ENCODE data around the gene GARIN5B.

Gene GARIN5B

DNA sequence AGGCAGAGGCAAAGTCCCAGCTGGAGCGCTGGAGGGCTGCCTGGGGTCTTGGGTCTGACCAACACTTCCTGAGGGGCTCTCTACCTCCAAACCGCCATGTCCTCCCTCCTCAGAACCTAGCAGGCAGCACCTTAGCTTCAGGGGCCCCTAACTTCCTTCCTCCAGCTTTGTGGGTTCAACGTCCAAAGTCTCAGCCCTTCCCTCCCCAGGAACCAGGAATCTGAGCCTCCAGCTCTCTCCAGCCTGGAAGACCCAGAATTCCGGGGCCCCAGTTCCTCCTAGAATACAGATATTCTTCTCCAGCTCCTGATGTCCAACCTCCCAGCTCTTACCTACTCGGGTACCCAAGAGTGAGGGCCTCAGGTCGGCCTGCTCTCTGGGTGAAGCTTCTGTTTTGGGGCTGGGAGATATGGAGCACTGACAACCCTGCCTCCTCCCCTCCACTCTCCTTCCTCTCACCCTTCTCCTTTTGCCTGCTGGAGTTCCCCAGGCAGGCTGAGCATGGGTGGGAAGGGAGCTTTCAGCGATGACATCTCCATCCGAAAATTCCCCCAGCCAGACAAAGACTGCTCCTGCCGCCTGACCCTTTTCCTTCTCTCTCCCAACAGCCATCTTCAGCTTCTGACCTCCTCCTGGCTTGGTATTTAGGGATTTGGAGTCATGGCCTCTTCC lies 41.5 kb downstream of the GARIN5B start:
- no peak for DNase-seq (ENCODE audit: low spot score)
- no peak overlapping the region for H3K27ac Mint-ChIP-seq
- H3K4me3 Mint-ChIP-seq, result no peak overlapping the region
- peaks cover 7% of the 10 kb centered on the region for H3K27me3 Mint-ChIP-seq (ENCODE audit: low read depth)
- no peaks in the 10 kb centered on the region for H3K36me3 Mint-ChIP-seq (ENCODE audit: low read depth)
- H3K4me1 Mint-ChIP-seq (ENCODE audit: low read depth), result peaks cover 10% of the 10 kb centered on the region
- H3K9me3 Mint-ChIP-seq, result no peaks in the 10 kb centered on the region

DNA sequence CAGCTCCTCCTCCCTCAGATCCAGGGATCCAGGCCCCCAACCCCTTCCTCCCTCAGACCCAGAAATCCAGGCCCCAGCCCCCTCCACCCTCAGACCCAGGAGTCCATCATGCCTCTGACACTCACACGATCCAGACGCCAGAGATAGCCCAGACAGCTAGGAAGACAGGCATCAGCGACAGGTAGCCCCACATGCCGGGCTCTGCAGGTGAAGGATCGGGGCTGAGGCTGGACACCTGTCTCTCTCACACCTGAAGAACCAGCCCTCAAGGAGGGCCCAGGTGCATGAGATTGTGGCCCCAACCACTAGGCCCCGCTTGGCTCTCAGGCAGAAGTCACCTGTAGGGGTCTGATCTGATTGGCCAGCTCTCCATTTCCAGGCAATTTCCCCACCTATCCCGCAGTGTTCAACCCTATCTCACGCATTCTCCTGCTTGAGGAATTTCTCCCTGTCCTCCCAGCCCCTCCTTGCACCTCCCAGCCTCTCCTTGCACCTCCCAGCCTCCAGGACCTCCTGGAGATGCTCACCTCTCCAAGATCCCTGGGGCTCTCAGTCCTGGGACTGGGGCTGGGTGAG lies 42.1 kb downstream of the GARIN5B start:
- Mint-ChIP-seq H3K27me3 (ENCODE audit: low read depth) (peaks cover 7% of the 10 kb centered on the region), H3K36me3 (ENCODE audit: low read depth) (no peaks in the 10 kb centered on the region), H3K4me1 (ENCODE audit: low read depth) (peaks cover 10% of the 10 kb centered on the region), H3K9me3 (no peaks in the 10 kb centered on the region), H3K4me3 (no peak overlapping the region), H3K27ac (no peak overlapping the region)
- no peak for DNase-seq (ENCODE audit: low spot score)

DNA sequence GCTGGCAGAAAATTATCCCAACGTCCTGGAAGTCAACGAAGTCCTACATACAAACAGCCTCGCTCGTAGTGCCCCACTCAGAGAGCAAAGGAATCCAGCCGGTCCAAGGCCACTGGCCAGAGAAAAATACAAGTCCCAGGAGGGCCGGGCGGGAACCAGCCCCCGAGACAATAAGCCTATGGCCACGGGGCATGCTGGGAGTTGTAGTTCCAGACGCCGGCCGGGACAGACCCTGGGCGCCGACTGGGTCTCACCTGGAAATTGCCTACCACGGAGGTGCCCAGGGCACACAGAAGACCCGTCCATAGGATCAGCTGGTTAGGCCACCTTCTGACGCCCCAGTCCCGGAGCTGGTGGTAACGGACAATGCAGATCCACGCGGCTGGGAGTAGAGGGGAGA lies 43.3 kb downstream of the GARIN5B start:
- Mint-ChIP-seq H3K27me3 (ENCODE audit: low read depth) (peaks cover 7% of the 10 kb centered on the region), H3K4me3 (no peak overlapping the region), H3K36me3 (ENCODE audit: low read depth) (no peaks in the 10 kb centered on the region), H3K4me1 (ENCODE audit: low read depth) (peaks cover 6% of the 10 kb centered on the region), H3K9me3 (no peaks in the 10 kb centered on the region), H3K27ac (no peak overlapping the region)
- no peak for DNase-seq (ENCODE audit: low spot score)

DNA sequence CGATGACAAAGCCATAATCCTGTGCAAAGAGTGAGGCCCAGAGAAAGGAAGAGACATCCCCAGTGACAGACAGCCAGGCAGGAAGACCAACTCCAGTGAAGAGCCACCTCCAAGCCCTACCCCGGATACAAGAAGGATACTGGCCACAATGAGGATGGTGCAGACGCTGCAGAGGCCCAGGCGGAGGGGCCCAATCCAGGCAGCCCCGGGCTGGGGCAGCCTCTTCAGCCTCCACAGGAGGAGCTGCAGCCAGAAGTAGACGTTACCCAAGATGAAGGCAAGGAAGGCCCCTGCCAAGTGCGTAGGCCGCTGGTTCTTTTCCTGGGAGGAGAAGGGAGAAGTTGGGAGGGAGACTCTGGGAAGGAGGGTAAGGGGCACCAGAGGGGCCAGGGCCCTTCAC lies 46.4 kb downstream of the GARIN5B start:
- Mint-ChIP-seq H3K36me3 (ENCODE audit: low read depth) (no peaks in the 10 kb centered on the region), H3K27me3 (ENCODE audit: low read depth) (no peaks in the 10 kb centered on the region), H3K9me3 (no peaks in the 10 kb centered on the region), H3K27ac (no peak overlapping the region), H3K4me3 (no peak overlapping the region), H3K4me1 (ENCODE audit: low read depth) (peaks cover 3% of the 10 kb centered on the region)
- no peak for DNase-seq (ENCODE audit: low spot score)

DNA sequence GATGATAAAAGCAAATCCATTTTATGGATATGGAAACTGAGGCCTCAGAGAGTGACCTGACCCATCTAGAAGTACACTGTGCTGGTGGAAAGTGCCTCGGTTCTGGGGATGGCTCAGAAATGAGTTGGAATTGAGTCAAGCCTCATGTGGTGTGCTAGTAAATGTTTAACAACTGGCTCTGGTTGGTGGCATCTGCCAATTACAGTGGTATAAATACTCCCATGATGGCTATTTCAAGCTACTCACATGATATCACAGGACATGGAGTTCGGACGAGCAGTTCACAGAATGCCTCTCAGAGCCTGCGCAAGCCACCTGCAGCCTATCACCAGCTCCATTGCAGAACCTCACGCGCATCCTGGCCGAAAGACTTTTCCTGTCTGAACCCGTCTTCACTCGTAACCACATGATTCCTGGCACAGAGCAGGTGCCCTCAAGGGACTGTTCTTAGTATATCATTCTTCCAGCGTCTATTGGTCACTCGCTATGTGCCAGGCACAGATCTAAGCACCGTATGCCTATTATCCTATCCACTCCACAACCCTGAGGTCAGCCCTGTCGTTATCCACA lies 47.0 kb downstream of the GARIN5B start:
- no peak overlapping the region for H3K4me3 Mint-ChIP-seq
- no peaks in the 10 kb centered on the region for H3K9me3 Mint-ChIP-seq
- H3K27me3 Mint-ChIP-seq (ENCODE audit: low read depth), result no peaks in the 10 kb centered on the region

DNA sequence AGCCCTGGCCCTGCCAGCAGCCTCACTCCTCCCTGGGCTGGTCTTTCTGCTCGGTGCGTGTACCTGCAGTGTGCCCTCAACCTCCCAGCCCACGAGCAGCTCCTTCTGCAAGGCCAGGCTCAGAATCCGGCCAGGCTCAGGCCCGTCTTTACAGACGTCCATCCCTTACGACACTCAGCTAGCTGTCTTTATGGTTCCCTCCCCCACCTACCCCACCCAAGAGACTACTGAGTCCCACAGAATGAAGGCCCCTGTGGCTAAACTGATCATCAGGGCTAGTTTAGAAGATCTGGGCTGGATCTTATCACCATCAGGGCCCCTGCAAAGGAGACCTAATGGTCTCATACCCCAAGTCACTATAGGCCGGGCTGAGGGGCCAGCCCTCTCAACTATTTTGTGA lies 48.7 kb downstream of the GARIN5B start:
- DNase-seq (ENCODE audit: low spot score), result no peak
- no peak overlapping the region for H3K27ac Mint-ChIP-seq

More for the DNA sequence above, 47.0 kb downstream of the GARIN5B start:
- peaks cover under 1% of the 10 kb centered on the region for H3K4me1 Mint-ChIP-seq (ENCODE audit: low read depth)
- H3K27ac Mint-ChIP-seq, result no peak overlapping the region
- DNase-seq (ENCODE audit: low spot score), result no peak
- no peaks in the 10 kb centered on the region for H3K36me3 Mint-ChIP-seq (ENCODE audit: low read depth)

DNA sequence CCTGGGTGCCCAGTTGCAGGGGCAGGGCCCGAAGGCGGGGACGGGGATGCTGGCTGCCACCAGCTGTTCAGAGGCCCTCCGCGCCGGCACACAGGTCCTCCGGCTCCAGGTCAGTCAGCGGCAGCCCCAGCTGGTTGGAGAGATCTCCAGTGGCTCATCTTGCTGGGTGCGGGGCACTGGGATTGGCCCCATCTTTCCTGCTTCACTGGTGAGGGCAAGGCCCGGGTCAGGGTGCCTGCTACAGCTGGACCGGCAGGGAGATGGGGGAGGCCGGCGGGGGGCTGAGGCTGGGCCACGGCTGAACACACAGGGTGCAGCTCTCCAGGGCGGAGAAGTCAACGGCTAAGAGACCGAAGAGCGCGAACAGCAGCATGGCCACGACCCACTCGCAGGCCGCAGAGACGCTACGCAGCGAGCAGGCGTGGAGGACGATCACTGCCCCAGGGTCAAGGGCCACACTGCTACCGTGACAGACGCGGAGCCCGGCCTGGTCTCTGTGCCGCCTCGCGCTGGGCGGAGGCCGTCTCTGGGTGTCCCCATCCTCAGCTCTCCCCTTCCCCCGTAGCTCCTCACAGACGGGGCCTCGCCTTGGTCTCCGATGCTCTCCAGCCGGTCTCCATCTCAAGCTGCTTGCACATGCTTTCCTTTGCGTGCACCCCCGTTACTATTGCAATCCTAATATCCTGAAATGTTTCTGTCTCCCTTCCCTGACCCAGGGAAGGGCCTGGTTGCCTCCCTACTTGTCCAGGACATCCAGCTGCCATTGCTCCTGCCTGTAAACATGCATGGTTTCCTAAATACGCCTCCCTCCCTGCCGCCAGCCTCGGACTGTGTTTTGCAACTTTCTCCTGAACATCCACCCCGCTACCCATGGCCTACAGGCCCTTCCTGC lies 50.2 kb downstream of the GARIN5B start:
- Mint-ChIP-seq H3K27me3 (ENCODE audit: low read depth) (no peaks in the 10 kb centered on the region), H3K4me3 (no peak overlapping the region), H3K4me1 (ENCODE audit: low read depth) (no peaks in the 10 kb centered on the region), H3K36me3 (ENCODE audit: low read depth) (no peaks in the 10 kb centered on the region), H3K9me3 (no peaks in the 10 kb centered on the region), H3K27ac (no peak overlapping the region)
- no peak for DNase-seq (ENCODE audit: low spot score)

More for the DNA sequence above, 48.7 kb downstream of the GARIN5B start:
- H3K4me3 Mint-ChIP-seq, result no peak overlapping the region
- H3K36me3 Mint-ChIP-seq (ENCODE audit: low read depth), result no peaks in the 10 kb centered on the region
- no peaks in the 10 kb centered on the region for H3K4me1 Mint-ChIP-seq (ENCODE audit: low read depth)
- H3K27me3 Mint-ChIP-seq (ENCODE audit: low read depth), result no peaks in the 10 kb centered on the region
- H3K9me3 Mint-ChIP-seq, result no peaks in the 10 kb centered on the region

DNA sequence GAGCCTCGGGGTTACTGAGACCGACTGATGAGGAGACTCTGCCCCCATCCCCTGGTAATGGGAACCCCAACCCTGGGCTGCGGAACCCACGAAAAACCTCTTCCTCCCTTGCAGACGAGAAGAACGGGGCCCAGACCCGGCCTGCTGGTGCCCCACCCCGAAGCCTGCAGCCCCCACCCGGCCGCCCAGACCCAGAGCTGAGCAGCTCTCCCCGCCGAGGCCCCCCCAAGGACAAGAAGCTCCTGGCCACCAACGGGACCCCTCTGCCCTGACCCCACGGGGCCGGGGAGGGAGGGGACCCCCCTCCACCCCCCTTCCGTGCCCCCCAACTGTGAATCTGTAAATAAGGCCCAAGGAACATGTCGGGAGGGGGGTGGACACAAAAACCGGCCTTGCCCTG lies 51.3 kb downstream of the GARIN5B start:
- H3K27ac Mint-ChIP-seq, result no peak overlapping the region
- H3K9me3 Mint-ChIP-seq, result no peaks in the 10 kb centered on the region
- H3K27me3 Mint-ChIP-seq (ENCODE audit: low read depth), result no peaks in the 10 kb centered on the region
- no peak overlapping the region for H3K4me3 Mint-ChIP-seq
- H3K4me1 Mint-ChIP-seq (ENCODE audit: low read depth), result no peaks in the 10 kb centered on the region
- no peak for DNase-seq (ENCODE audit: low spot score)
- no peaks in the 10 kb centered on the region for H3K36me3 Mint-ChIP-seq (ENCODE audit: low read depth)

DNA sequence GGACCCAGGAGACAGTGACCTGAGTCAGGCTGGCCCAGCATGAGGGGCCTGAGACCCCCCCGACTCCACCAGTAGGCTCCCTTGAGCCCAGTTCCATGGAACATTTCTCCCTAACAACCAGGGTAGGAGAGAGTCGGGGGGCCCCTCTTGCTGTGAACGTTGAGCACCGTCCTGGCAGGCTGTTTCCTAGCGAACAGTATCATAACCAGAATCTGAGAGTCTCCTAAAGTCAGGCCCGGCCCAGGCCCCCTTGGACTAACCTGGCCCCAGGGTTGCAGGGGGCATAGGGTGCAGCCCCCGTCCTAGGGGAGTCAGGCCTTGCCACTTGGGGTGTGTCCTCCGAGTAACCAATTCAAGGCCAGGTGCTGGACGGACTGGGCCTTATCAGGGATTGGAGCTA lies 51.7 kb downstream of the GARIN5B start:
- no peaks in the 10 kb centered on the region for H3K27me3 Mint-ChIP-seq (ENCODE audit: low read depth)
- H3K4me3 Mint-ChIP-seq, result no peak overlapping the region
- no peaks in the 10 kb centered on the region for H3K9me3 Mint-ChIP-seq
- no peaks in the 10 kb centered on the region for H3K4me1 Mint-ChIP-seq (ENCODE audit: low read depth)
- H3K36me3 Mint-ChIP-seq (ENCODE audit: low read depth), result no peaks in the 10 kb centered on the region
- no peak overlapping the region for H3K27ac Mint-ChIP-seq
- DNase-seq (ENCODE audit: low spot score), result no peak

DNA sequence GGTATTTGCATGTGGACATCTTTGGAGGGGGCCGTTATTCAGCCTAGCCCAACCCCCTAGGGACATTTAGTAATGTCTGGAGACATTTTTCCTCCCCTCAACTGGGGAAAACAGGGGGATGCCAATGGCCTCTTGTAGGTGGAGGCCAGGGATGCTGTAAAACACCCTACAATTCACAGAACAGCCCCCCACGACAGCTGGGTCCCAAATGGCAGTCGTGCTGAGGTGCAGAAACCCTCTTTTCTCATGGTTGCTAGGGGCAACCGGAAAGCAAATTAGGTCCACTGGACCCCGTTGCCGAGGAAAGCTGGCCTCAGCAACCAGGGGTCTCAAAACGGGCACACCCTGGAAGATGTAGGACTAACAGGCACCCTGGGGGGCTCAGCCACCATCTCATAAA lies 52.6 kb downstream of the GARIN5B start:
- no peak for DNase-seq (ENCODE audit: low spot score)
- H3K4me1 Mint-ChIP-seq (ENCODE audit: low read depth), result no peaks in the 10 kb centered on the region
- H3K9me3 Mint-ChIP-seq, result no peaks in the 10 kb centered on the region
- no peaks in the 10 kb centered on the region for H3K27me3 Mint-ChIP-seq (ENCODE audit: low read depth)
- no peaks in the 10 kb centered on the region for H3K36me3 Mint-ChIP-seq (ENCODE audit: low read depth)
- no peak overlapping the region for H3K27ac Mint-ChIP-seq
- H3K4me3 Mint-ChIP-seq, result no peak overlapping the region

DNA sequence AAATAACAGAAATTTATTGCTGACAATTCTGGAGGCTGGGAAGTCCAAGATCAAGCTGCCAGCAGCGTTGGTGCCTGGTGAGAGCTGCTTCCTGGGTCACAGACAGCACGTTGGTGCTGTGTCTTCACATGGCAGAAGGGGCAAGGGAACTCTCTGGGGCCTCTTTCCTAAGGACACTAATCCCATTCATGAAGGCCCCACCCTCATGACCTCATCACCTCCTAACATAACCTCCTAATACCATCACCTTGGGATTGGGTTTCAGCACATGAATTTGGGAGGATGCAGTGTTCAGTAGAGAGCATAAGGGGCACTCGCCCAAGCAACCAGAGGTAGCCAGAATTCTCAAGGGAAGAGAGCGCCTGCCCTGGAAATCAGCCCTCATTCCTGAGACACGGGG lies 53.6 kb downstream of the GARIN5B start:
- Mint-ChIP-seq H3K27ac (no peak overlapping the region), H3K36me3 (ENCODE audit: low read depth) (no peaks in the 10 kb centered on the region), H3K9me3 (no peaks in the 10 kb centered on the region), H3K4me1 (ENCODE audit: low read depth) (peaks cover 2% of the 10 kb centered on the region), H3K27me3 (ENCODE audit: low read depth) (no peaks in the 10 kb centered on the region), H3K4me3 (no peak overlapping the region)
- no peak for DNase-seq (ENCODE audit: low spot score)

DNA sequence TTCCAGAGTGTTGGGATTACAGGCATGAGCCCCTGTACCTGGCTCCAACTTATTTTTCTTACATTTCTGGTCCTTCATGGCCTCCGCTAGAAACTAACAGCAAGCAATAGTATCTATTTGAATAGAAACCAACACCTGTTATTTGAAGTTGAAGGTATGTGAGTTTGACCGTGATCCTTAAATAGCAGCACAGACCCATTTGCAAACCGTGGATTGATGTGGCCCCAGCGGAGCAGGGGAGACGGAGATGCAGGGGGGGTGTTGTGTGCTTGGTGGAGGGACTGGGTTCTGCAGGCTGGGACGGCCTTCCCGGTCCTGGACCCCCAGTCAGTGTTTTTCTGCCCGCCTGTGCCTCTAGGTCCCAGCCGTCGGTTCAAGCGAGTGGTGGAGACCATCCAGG lies 54.8 kb downstream of the GARIN5B start:
- Mint-ChIP-seq H3K4me3 (no peak overlapping the region), H3K9me3 (no peaks in the 10 kb centered on the region), H3K36me3 (ENCODE audit: low read depth) (no peaks in the 10 kb centered on the region), H3K4me1 (ENCODE audit: low read depth) (peaks cover 2% of the 10 kb centered on the region), H3K27ac (no peak overlapping the region), H3K27me3 (ENCODE audit: low read depth) (no peaks in the 10 kb centered on the region)
- no peak for DNase-seq (ENCODE audit: low spot score)

DNA sequence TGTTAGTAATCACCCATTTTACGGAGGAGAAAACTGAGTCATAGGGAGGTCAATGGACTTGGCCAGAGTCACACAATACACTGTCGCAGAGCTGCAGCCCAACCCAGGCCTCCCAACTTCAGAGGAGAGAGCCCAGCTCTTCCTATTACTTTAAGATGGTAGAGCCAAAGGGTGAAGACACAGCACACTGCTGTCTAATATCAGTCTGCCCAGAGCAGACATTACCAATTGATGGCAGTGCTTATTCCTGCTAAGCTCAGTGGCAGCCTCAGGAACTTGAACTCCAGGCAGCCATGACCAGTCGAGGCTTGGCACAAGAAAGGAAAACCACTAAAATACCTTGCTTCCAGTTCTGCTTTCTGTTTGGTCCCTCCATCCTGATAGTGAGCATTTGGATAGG lies 56.3 kb downstream of the GARIN5B start:
- no peak for DNase-seq (ENCODE audit: low spot score)
- H3K36me3 Mint-ChIP-seq (ENCODE audit: low read depth), result no peaks in the 10 kb centered on the region
- H3K27me3 Mint-ChIP-seq (ENCODE audit: low read depth), result no peaks in the 10 kb centered on the region
- no peaks in the 10 kb centered on the region for H3K9me3 Mint-ChIP-seq
- no peak overlapping the region for H3K4me3 Mint-ChIP-seq
- no peak overlapping the region for H3K27ac Mint-ChIP-seq
- H3K4me1 Mint-ChIP-seq (ENCODE audit: low read depth), result peaks cover 7% of the 10 kb centered on the region

DNA sequence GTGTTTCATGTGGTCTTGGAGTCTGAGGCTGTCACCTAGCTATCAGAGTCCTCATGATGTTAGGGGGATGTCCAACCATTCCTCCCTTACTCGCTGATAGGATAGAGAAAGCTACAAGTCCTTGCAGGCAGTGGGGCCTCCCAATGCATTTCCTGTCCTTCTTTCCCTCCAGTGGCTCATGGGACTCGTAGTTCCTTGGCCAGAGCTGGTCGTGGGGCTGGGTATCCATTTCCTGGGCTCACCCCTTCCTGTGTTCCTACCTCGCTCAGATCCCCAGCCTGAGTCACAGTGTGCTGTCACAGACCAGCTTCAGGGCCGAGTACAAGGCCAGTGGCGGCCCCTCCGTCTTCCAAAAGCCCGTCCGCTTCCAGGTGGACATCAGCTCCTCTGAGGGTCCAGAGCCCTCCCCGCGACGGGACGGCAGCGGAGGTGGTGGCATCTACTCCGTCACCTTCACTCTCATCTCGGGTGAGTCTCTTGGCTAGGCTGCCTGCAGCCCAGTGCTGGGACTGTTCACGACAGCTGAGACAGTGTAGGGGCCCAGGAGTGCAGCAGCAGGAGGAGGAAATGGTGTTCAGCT lies 57.0 kb downstream of the GARIN5B start:
- peaks cover 9% of the 10 kb centered on the region for H3K4me1 Mint-ChIP-seq (ENCODE audit: low read depth)
- no peaks in the 10 kb centered on the region for H3K36me3 Mint-ChIP-seq (ENCODE audit: low read depth)
- H3K9me3 Mint-ChIP-seq, result no peaks in the 10 kb centered on the region
- H3K27me3 Mint-ChIP-seq (ENCODE audit: low read depth), result no peaks in the 10 kb centered on the region
- no peak overlapping the region for H3K4me3 Mint-ChIP-seq
- no peak overlapping the region for H3K27ac Mint-ChIP-seq
- DNase-seq (ENCODE audit: low spot score), result no peak

Measured in T-helper 2 cell treated with Interferon-gamma antibody and Interleukin-4, amounts not matched to agents 5 μg/mL and 100 μg/mL, for 36 hours (primary cell).